Stimulated activated CD8-positive, alpha-beta memory T cell treated with anti-CD3 and anti-CD28 coated beads, Interleukin-2, amount 100 ng/mL, for 1 hour (primary cell): Measurements from ENCODE around the gene DHRS9.
"Not testable (repeated sequence)": the region's sequence is repeated elsewhere in the genome, so short reads cannot be mapped to it uniquely, and the experiment has no call there.

Experiments used
- DNase-seq, 2 donors: peaks; one replicate each; pipeline ENCODE4 v3.0.0-alpha.2; 2020; ENCODE audit warnings: low read depth in 2 of 2

The DHRS9 gene

DNA sequence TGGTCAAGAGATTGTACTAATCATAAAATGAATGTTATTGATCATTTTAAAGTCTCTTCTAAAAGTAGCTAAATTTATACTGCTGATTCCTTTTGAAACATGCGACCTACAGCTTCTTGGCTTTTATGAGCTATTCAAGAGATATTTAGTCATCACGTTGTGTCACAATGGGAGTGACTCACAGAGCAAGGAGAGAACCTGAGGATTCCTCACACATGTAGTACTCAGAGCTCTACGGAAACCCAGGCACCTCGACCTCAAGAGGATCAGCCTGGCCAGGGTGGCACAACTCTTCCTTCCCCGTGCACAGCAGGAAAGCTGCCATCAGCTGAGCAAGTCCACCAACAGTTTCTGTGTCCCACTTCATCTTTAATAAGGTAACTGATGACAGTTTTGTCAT, at the start of gene DHRS9:
Gene DHRS9, plus strand, starts transcription at position 223 of the 400 bp plus-strand sequence. CDS start 12,019 bp downstream, outside the sequence.
- no peak for DNase-seq

DNA sequence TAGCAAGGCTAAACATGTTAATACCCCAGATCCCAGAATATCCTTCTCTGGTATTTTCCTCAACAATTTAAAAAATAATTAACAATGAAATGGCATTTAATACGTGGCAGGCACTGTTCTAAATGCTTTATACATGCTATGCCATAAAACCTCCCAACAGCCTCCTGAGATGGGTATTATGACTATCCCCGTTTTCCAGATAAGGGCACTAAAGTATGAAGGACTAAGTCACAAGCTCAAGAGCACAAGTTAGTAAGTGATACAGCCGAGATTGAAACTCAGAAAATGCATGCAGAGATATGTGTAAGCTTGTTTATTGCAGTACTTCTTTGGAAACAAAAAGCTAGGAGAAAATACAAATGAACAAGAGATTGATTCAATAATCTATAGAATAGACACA, 46.2 kb upstream of the DHRS9 start:
- no peak for DNase-seq

DNA sequence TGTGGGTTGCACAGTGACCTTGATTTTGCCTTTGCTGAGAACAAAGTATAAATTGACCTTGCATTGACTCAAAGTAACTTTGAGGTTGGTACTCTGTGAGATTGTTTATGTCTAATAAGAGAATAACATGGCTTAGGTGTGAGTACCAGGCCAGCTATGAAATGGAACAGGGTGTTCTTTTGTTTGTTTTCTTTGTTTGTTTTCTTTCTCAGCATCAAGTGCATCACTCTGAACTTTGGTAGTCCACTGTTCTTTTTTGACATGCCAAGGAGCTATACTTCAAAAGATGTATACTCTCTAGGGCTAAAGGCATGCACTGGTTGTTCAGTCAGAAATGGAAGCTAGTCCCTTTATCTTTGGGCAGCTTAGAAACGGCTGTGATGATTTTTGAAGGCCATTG, 43.3 kb upstream of the DHRS9 start:
- no peak for DNase-seq

DNA sequence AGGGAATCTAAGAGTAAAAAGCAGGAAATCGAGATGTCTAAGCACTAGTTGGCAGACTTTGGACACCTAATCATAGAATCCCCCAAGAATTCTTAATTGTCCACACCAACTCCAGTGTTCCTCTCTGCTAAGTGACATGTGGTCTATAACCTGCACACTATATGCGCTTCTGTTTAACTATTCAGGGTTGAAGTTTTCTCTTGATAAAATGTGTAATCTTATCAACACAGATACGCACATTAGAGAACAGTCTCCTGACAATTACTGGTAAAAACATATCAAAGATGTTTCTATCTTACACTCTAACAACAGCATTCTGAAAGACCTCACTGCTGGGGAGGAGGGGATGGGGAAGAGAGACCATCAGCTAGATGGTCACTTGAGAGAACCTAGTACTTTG, 42.1 kb upstream of the DHRS9 start:
- no peak for DNase-seq

DNA sequence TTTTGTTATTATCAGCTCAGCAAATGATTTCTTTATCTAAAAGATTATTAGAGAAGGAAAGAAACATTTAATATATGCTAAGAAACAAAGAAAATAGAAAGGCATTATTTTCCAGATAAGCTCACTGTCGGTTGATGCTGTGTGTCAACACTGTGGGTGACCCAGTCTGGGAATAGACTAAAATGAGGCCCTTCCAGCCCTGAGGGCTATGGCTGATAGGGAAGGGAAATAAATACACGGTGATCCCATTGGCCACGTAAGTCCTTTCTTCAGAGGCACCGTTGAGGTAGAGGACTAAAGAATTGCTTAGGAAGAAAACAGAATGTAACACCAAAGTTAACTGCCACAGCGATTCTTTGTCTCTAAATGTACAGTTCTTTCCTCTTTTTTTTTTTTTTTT, 40.0 kb upstream of the DHRS9 start:
- no peak for DNase-seq

DNA sequence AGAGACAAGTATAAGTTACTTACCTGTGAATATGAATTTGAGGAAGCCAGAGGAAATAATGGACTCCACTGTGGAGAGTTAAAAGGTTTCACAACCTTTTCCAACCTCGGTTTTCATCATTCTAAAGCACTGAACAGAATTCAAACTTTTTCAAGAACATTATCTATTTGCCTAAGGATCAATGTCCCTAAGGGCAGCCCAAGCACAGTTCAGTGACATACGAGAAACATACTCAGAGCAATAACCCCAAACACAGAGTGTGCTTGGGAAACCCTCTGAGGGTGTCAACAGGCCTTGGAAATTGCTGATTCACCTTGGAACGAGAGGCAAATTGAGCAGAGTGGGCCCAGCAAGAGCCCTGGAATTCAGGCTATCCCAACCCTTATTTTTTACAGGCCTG, 38.2 kb upstream of the DHRS9 start, which contains the start of gene ABCB11:
Gene ABCB11, minus strand, starts transcription at position 123 of the 400 bp plus-strand sequence. CDS start 13,199 bp downstream, outside the sequence.
- DNase-seq: no peak

DNA sequence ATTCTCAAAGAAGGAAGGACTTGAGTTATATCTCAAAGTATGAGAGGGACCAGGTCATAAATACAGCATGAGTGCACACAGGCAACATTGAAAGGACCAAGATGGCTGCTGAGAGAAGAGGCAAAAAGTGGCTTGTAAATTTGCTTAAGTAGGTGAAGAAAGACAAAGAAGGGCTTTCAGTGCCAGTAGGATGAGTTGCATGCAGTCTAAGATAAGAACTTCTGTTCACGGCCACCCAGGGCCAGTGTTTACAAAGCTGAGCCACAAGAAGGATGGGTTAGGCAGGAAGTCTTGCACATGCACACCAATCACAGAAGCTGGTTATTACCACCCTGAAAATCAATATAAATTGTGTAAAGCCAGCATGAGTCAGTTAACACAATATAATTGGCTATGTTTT, 35.1 kb upstream of the DHRS9 start:
- no peak for DNase-seq

DNA sequence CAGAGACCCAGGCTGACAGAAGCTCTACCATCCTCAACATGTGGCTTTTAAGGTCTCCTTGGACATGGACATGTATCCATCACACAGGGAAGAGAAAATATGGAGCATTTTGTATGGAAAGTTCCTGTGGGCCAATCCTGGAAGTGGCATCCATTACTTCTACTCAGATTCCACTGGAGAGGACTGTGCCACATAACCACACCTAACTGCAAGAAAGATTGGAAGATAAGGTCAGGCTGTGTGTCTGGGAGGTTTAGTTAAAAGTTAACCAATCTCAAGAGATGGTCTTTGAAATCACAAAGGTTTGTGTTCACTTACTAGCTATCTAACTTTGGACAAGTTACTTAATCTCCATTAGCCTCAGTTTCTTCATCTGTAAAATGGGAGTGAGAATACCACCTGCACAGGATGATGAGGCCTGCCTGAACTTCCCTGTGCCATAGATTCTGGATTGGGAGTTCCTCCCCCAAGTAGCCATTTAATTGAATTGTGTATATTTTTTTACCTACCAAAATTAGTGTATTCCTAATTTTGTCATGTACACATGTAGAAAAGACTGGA, 34.3 kb upstream of the DHRS9 start:
- no peak for DNase-seq

DNA sequence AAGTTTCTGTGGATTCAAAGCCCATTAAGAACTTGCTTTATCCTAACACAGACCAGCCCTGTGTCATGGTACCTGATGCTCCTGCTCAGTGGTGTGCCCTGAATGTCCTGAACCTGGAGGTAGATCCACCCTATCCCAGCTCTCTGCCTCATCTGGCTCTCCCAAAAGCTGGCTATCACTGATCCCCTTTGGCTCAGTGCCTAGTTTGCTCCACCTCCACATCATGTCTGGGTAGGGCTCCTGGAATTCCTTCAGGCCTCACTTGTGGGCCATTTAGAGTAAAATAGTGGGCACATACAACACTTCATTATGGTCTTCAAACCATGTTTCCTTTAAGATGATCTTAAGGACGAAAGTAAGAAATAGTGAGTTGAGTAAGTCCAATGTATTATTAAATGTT, 33.5 kb upstream of the DHRS9 start:
- no peak for DNase-seq

DNA sequence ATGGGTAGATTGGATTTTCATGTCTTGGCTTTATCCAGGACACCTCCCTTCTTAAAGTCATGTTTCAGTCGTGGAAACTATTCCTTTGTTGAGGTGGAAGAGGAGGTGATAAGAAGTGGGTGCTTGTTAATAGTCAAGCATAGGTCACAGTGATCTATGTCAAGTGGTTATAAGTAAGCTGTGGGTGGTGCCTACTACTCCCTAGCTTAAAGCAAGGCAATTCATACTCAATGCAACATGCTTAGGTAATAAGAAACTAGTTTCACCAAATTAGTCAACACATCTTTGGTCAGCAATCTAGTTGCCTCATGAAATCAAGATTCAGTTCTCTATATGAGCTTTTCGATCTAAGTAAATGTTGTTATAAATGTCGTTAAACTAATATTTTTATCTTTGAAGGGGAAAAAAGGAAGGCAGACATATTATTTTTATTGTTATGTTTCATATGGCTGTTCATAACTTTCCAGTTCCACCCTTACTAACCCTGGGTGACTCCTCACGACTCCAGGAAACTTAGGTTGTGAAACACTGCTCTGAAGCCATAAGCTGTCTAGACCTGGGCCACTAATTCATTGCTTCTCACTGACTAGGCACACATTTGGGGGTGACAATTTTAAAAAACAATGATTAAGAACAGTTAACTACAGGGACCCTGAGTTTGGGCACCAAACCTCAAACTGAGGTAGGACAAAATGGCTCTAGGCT, 32.5 kb upstream of the DHRS9 start:
- no peak for DNase-seq

DNA sequence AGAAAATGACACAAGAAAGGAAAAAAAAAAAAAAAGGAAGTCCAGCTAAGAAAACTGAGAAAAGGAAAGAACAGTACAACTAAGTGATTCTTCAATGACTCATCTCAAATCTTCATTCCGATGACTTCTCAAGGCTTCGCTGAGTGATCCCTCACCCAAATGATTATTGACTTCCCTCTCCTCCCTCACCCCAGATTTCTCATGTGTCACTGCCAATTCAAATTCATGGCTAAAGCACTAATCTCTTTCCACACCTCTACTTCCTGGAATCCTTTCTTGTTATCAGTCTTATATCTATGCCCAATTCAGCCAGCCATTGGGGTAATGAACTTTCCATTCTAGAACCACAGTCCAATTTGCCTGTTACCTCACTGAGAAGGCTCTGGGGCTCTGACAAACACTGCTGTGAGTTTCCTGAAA, 31.0 kb upstream of the DHRS9 start:
- DNase-seq: no peak

DNA sequence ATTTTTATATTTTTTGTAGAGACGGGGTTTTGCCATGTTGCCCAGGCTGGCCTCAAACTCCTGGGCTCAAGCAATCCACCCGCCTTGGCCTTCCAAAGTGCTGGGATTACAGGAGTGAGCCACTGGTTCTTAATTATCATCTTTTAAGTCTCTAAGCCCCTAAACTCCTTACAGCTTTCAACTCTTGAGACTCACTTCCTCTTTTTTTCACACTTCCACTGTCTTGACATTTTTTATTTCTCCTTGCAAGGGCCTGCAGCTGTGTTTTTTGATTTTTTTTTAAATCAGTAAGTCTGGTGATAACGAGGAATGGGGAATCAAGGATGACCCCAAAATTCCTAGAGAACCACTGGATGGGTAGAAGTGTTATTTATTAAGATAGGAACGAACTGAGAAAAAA, 29.7 kb upstream of the DHRS9 start:
- DNase-seq: no peak

DNA sequence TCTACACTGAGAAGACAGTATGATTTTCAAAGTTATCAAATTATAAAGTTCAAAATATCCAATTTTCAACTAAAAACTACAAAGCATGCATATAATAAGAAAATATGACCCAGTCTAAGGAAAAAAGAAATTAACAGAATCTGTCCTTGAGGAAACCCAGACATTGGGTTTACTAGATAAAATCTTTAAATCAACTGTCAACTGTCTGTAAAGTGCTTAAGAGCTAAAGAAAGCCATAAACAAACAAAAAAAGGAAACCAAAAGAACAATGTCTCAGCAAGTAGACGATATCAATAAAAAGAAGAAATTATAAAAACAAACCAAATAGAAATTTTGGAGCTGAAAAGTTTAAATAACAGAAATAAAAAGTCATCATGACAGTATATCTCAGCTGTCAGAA, 27.8 kb upstream of the DHRS9 start:
- no peak for DNase-seq

DNA sequence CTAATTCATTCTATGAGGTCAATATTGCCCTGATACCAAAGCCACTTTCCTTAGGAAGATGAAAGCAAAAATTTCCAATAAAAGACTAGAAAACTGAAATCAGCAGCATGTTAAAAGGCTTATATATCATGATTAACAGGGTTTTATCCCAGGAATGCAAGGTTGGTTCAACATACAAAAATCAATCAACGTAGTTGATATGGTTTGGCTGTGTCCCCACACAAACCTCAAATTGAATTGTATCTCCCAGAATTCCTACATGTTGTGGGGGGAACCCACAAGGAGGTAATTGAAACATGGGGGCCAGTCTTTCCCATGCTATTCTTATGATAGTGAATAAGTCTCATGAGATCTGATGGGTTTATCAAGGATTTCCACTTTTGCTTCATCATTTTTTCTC, 26.5 kb upstream of the DHRS9 start:
- DNase-seq: no peak

DNA sequence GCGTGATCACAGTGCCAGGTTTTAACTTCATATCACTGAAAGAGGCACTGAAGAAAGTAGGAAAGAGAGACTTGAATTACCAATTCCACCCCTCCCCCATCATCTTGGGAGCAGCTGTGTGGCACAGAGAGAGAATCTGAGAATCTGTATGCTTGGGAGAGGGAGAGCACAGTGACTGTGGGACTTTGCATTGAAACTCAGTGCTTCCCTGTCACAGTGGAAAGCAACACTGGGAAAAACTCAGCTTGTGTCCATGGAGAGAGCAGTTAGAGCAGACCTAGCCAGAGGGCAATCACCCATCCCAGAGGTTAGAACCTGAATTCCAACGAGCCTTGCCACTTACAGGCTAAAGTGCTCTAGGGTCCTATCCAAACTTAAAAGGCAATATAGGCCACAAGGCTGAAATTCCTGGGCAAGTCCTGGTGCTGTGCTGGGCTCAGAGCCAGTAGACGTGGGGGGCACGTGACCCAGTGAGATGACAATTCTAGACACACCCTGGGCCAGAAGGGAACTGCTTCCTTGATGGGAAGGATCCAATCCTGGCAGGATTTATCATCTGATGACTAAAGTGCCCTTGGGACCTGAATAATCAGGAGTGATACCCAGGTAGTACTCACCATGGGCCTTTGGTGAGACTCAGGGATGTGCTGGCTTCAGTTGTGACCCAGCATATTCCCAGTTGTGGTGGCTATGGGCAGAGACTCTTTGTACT, 22.8 kb upstream of the DHRS9 start:
- DNase-seq: no peak

DNA sequence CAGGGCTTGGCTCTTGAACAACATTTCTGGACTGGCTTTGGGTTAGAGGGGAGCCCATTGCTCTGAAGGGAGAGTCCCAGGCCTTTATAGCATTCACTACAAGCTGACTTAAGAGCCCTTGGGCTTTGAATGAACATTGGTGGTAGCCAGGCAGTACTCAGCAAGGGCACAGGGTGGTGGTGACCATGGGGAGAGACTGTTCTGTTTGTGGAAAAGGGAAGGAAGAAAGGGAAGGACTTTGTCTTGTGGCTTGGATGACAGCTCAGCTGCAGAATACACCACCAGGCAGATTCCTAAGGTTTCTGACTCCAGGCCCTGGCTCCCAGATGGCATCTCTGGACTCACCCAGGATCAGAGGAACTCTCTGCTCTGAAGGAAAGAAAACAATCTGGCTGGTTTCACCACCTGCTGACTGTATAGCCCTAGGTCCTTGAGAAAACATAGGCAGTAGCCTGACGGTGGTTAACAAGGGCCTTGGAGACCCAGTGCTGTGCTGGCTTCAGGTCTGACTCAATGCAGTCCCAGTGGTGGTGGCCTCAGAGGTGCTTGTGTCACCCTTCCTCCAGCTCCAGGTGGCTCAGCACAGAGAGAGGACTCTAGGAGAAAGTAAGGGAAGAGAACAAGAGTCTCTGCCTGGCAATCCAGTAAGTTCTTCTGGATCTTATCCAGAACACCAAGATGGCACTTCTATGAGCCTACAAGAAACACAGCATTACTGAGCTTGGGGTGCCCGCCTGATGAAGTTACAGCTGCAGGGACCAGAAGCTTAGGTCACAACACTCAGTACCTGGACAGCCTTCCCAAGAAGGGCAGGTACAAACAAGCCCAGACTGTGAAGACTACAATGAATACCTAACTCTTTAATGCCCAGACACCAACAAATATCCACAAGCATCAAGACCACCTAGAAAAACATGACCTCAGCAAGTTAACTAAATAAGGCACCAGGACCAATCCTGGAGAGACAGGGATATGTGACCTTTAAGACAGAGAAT, 21.8 kb upstream of the DHRS9 start:
- no peak for DNase-seq

DNA sequence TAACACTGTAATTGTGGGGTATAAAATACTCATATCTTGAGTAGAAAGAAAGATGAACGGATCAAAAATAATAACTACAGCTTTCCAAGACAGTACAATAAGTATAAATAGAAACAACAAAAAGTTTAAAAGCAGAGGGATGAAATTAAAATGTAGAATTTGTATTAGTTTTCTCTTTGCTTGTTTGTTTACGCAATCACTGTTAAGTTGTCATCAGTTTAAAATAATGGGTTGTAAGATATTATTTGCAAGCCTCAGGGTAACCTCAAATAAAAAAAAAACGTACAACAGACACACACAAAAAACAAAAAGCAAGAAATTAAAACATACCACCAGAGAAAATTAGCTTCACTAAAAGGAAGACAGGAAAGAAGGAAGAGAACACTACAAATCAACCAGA, 20.2 kb upstream of the DHRS9 start:
- no peak for DNase-seq

DNA sequence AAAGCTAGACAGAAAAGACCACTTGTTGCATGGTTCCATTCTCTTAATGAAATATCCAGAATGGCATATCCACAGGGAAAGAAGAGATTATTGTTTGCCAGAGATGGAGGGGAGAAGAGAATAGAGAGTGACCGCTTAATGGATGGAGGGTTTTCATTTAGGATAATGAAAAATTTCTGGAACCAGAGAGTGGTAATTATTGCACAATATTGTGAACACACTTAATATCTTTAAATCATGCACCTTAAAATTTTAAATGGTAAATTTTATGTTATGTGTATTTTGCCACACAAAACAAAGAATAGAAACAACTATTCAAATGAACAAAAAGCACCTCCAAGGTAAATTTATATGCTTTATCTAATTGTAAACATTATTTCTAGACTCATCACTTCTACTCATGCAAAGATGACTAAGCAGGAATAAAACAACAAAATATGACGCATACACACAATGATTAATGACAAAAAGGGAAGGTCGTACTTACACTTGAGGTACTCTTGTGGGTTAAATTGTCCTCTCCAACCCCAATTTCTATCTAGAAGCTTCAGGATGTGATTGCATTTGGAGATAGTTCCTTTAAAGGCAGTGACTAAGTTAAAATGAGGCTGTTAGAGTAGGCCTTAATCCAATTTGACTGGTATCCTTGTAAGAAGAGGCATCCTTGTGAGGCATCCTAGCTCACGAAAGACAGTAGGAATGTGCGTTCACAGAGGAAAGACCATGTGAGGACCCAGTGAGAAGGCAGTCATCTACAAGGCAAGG, 18.7 kb upstream of the DHRS9 start:
- DNase-seq: no peak

DNA sequence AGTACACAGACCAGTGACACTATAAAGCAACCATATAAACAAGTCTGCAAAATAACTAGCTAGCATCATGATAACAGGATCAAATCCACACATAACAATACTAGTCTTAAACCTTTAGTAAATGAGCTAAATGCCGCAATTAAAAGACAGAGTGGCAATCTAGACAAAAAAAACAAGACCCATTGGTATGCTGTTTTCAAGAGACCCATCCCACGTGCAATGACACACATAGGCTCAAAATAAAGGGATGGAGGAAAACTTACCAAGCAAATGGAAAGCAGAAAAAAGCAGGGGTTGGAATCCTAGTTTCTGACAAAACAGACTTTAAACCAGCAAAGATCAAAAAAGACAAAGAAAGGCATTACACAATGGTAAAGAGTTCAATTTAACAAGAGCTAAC, 14.8 kb upstream of the DHRS9 start:
- not testable (repeated sequence) for DNase-seq

DNA sequence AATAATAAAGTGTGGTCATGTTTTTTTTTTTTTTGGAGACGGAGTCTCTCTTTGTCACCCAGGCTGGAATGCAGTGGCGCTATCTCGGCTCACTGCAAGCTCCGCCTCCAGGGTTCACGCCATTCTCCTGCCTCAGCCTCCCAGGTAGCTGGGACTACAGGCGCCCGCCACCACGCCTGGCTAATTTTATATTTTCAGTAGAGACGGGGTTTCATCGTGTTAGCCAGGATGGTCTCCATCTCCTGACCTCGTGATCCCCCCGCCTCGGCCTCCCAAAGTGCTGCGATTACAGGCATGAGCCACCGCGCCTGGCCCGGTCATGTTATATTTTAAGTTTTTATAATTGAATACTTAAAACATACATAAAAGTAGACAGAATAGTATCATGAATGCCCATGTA, 5.2 kb upstream of the DHRS9 start:
- DNase-seq: not testable (repeated sequence)

DNA sequence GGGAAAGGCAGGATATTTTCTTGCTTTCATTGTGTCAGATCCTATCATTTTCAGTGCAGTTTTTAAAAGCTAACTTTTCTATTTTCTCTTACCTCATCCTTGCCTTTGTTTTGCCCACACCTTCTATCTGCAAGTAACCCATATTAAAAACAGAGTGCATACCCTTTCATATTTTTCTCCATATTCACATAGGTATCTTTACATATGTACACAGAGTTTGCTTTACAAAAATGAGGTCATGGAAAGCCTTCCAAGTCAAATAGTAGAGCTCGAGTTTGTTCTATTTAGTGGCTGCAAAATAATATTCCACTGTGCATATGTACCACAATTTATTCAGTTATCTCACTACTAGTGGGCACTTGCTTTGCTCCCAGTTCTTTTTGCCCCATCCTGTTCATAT, 3.9 kb upstream of the DHRS9 start:
- DNase-seq: no peak
